ENCODE data around the gene ZBED5. TPM values are rescaled to one million over a fixed set of nuclear protein-coding genes. Genes with fewer than 3 reads are reported as not detected.
A peak's percentile ranks its signal among the peaks of the same experiment; 100 is the strongest.

Gene ZBED5
- 19.5 and 32.9 TPM in 2 replicates for total RNA-seq

- FAIRE-seq (no peak), DNase-seq (ENCODE audit: low read depth) (peak; percentile 91)
- peaks cover 4% of the 10 kb centered on the region for H3K36me3 ChIP-seq (ENCODE audit: control insufficient read depth, insufficient read depth, low read length)
- peak; percentile 33 for TF ChIP-seq CTCF (IDR thresholded peaks at IDR 0.05; ENCODE audit: insufficient read depth, low read length, severe bottlenecking)
- no peaks in the 10 kb centered on the region for H3K27me3 ChIP-seq (ENCODE audit: control insufficient read depth, insufficient read depth, low read length)
- H3K4me3 ChIP-seq (ENCODE audit: low read depth, low read length): peak within 1 kb of the TSS; percentile 95
These were observed at the start of gene ZBED5 for GRCh38 chr11:10857709-10858438. Gene ZBED5 (minus strand): TSS chr11:10858053. CDS start chr11:10854945, 3,108 bp downstream.

GRCh38 chr11:10906521-10906920 lies 48.7 kb upstream of the ZBED5 start:
- FAIRE-seq: no peak
- no peak for DNase-seq (ENCODE audit: low read depth)
- no peaks in the 10 kb centered on the region for H3K36me3 ChIP-seq (ENCODE audit: control insufficient read depth, insufficient read depth, low read length)
- H3K4me3 ChIP-seq (ENCODE audit: low read depth, low read length): no peak overlapping the region
- no peaks in the 10 kb centered on the region for H3K27me3 ChIP-seq (ENCODE audit: control insufficient read depth, insufficient read depth, low read length)
- TF ChIP-seq CTCF (IDR thresholded peaks at IDR 0.05; ENCODE audit: insufficient read depth, low read length, severe bottlenecking): peak; percentile 28

GRCh38 chr11:10902301-10903063 lies 44.6 kb upstream of the ZBED5 start:
- Histone ChIP-seq H3K27me3 (ENCODE audit: control insufficient read depth, insufficient read depth, low read length) (no peaks in the 10 kb centered on the region), H3K36me3 (ENCODE audit: control insufficient read depth, insufficient read depth, low read length) (no peaks in the 10 kb centered on the region), H3K4me3 (ENCODE audit: low read depth, low read length) (no peak overlapping the region)
- FAIRE-seq (no peak), DNase-seq (ENCODE audit: low read depth) (peak; percentile 69)
- no peak for TF ChIP-seq CTCF (IDR thresholded peaks at IDR 0.05; ENCODE audit: insufficient read depth, low read length, severe bottlenecking)

GRCh38 chr11:10900681-10901415 lies 43.0 kb upstream of the ZBED5 start:
- no peaks in the 10 kb centered on the region for H3K27me3 ChIP-seq (ENCODE audit: control insufficient read depth, insufficient read depth, low read length)
- FAIRE-seq (no peak), DNase-seq (ENCODE audit: low read depth) (peak; percentile 81)
- TF ChIP-seq CTCF (IDR thresholded peaks at IDR 0.05; ENCODE audit: insufficient read depth, low read length, severe bottlenecking): no peak
- H3K4me3 ChIP-seq (ENCODE audit: low read depth, low read length): no peak overlapping the region
- H3K36me3 ChIP-seq (ENCODE audit: control insufficient read depth, insufficient read depth, low read length): no peaks in the 10 kb centered on the region

GRCh38 chr11:10899121-10899830 lies 41.4 kb upstream of the ZBED5 start:
- no peak for TF ChIP-seq CTCF (IDR thresholded peaks at IDR 0.05; ENCODE audit: insufficient read depth, low read length, severe bottlenecking)
- peak; percentile 58 for FAIRE-seq
- peak; percentile 99 for DNase-seq (ENCODE audit: low read depth)
- Histone ChIP-seq H3K27me3 (ENCODE audit: control insufficient read depth, insufficient read depth, low read length) (no peaks in the 10 kb centered on the region), H3K36me3 (ENCODE audit: control insufficient read depth, insufficient read depth, low read length) (no peaks in the 10 kb centered on the region), H3K4me3 (ENCODE audit: low read depth, low read length) (no peak overlapping the region)

Measured in bronchial epithelial cell (primary cell).